BJ (cell line): ENCODE measurements around the gene HNRNPA2B1. TPM values are rescaled to one million over a fixed set of nuclear protein-coding genes. Genes with fewer than 3 reads are reported as not detected.
"Not testable (repeated sequence)": the region's sequence is repeated elsewhere in the genome, so short reads cannot be mapped to it uniquely, and the experiment has no call there.

ENCODE experiments used
- CTCF ChIA-PET: fragments of 350-600 bp; formaldehyde crosslinking; extraction: SDS; loops from one replicate; lab custom pipeline; 2021; ENCODE audit warnings: antibody characterized with exemption, inconsistent platforms; lab: Yijun Ruan, JAX
- POLR2A ChIA-PET: fragments of 300-600 bp; sonication (Branson Sonifier 250); formaldehyde crosslinking; extraction: SDS; loops from one replicate; lab custom pipeline; 2021; ENCODE audit warnings: antibody characterized with exemption; lab: Charles Lee
- DNase-seq: peaks from one replicate; pipeline ENCODE4 v3.0.0-alpha.2; 2011; ENCODE audit warnings: low read depth
- H3K27me3 ChIP-seq: 2 replicates; pipeline ENCODE4 v1.6.0; 2011; ENCODE audit warnings: low read length; ENCODE audit not compliant: control insufficient read depth, insufficient read depth
- H3K36me3 ChIP-seq: 2 replicates; pipeline ENCODE4 v1.5.1; 2011; ENCODE audit warnings: low read length; ENCODE audit not compliant: control insufficient read depth, insufficient read depth
- H3K4me3 ChIP-seq: 2 replicates; pipeline ENCODE4 v1.5.1; 2011; ENCODE audit warnings: low read depth, mild to moderate bottlenecking, control low read depth, low read length
- polyA plus RNA-seq: library from polyadenylated mRNA; depleted of rRNA; stranded (reverse); fragments of >200 nt; gene quantifications from 2 replicates; pipeline ENCODE4 v1.2.3, GENCODE V29; 2011
- TF ChIP-seq, protein P1 (sequence below): IDR thresholded peaks from 2 replicates; pipeline ENCODE4 v1.5.1; 2011; ENCODE audit warnings: low read depth, mild to moderate bottlenecking, control low read depth, inconsistent platforms, low read length, moderate library complexity; ENCODE audit not compliant: insufficient read depth

Gene HNRNPA2B1
- polyA plus RNA-seq, 1 experiment, result 139 TPM

GRCh38 chr7:26167303-26167934, 33.1 kb downstream of the HNRNPA2B1 start:
- ChIA-PET CTCF (interaction anchor here (1.4 kb wide), 1 partner anchor 12 kb away, joined by 3 read pairs; no protein-coding TSS in a partner anchor), POLR2A (no interaction called here)
- no peak for DNase-seq

DNA sequence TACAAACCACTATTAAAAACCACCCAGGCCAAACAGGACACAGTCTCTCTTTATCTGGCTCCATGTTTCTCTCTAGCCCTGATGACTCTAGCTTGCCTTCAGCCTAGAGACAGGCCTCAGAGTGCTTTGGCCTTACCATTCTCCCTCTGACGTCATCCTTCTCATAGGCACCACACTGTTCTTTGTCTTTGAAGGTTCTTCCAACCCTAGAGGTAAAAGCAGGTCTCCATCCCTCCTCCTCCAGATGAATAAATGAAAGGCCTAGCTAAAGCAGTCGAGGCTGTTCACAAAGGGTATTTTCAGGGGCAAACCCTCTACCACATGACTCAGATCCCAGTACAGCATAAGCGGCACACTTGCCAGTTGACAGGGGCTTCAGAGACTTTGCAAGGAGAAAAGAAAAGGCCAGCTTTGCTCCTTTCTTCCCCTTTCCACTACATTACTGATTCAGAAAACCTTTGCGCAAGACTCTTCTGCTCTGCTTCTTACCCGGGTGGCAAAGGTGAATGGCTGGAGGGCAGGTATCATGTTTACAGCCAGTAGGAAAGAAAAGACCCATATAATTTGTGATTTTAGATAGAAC, 33.8 kb downstream of the HNRNPA2B1 start:
- TF ChIP-seq, protein P1, sequence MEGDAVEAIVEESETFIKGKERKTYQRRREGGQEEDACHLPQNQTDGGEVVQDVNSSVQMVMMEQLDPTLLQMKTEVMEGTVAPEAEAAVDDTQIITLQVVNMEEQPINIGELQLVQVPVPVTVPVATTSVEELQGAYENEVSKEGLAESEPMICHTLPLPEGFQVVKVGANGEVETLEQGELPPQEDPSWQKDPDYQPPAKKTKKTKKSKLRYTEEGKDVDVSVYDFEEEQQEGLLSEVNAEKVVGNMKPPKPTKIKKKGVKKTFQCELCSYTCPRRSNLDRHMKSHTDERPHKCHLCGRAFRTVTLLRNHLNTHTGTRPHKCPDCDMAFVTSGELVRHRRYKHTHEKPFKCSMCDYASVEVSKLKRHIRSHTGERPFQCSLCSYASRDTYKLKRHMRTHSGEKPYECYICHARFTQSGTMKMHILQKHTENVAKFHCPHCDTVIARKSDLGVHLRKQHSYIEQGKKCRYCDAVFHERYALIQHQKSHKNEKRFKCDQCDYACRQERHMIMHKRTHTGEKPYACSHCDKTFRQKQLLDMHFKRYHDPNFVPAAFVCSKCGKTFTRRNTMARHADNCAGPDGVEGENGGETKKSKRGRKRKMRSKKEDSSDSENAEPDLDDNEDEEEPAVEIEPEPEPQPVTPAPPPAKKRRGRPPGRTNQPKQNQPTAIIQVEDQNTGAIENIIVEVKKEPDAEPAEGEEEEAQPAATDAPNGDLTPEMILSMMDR, result no peak
- no peaks in the 10 kb centered on the region for H3K36me3 ChIP-seq
- ChIA-PET CTCF (interaction anchor here (1.4 kb wide), 1 partner anchor 11 kb away, joined by 3 read pairs; no protein-coding TSS in a partner anchor), POLR2A (no interaction called here)
- H3K4me3 ChIP-seq, result no peak overlapping the region
- no peaks in the 10 kb centered on the region for H3K27me3 ChIP-seq
- DNase-seq, result no peak

More at GRCh38 chr7:26167303-26167934, 33.1 kb downstream of the HNRNPA2B1 start:
- Histone ChIP-seq H3K36me3 (no peaks in the 10 kb centered on the region), H3K4me3 (no peak overlapping the region), H3K27me3 (no peaks in the 10 kb centered on the region)
- TF ChIP-seq, protein P1, result no peak

- Histone ChIP-seq H3K36me3 (no peaks in the 10 kb centered on the region), H3K4me3 (no peak overlapping the region), H3K27me3 (no peaks in the 10 kb centered on the region)
- POLR2A ChIA-PET, result no interaction called here
- no peak for DNase-seq
- TF ChIP-seq, protein P1, result no peak
- CTCF ChIA-PET, result interaction anchor here (0.9 to 1.4 kb wide), 2 partner anchors 10 to 11 kb away, joined by 3 to 6 read pairs; no protein-coding TSS in a partner anchor
Measured at GRCh38 chr7:26165950-26166683, 34.4 kb downstream of the HNRNPA2B1 start.

DNA sequence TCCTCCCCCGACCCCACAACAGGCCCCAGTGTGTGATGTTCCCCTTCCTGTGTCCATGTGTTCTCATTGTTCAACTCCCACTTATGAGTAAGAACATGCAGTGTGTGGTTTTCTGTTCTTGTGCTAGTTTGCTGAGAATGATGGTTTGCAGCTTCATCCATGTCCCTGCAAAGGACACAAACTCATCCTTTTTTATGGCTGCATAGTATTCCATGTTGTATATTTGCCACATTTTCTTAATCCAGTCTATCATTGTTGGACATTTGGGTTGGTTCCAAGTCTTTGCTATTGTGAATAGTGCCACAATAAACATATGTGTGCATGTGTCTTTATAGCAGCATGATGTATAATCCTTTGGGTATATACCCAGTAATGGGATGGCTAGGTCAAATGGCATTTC, 36.7 kb downstream of the HNRNPA2B1 start:
- POLR2A ChIA-PET, H3K27me3 ChIP-seq, DNase-seq, H3K36me3 ChIP-seq, H3K4me3 ChIP-seq, CTCF ChIA-PET: not testable (repeated sequence)

DNA sequence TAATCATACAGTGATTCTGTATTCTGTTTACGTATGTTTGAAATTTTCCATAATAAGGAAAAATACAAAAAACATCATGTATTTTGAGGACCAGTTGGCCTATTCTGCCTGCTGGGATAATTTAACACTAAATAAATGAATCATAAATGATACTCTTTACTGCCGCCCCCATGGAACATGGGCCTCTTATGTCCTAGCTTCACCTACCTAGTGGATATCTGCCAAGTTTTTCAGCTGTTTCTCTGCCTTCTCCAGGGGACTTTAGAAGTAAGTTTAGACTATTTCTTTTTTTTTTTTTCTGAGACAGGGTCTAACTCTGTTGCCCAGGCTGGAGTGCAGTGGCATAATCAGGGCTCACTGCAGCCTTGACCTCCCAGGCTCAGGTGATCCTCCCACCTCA, 38.1 kb downstream of the HNRNPA2B1 start:
- CTCF ChIA-PET, result no interaction called here
- no peak for DNase-seq
- H3K36me3 ChIP-seq, result no peaks in the 10 kb centered on the region

More for the DNA sequence above, 38.1 kb downstream of the HNRNPA2B1 start:
- POLR2A ChIA-PET, result no interaction called here
- Histone ChIP-seq H3K27me3 (no peaks in the 10 kb centered on the region), H3K4me3 (no peak overlapping the region)
- TF ChIP-seq, protein P1, result no peak
